GM12875 (cell line): ENCODE results near the gene FUT2.

ENCODE experiments used
- H3K4me3 ChIP-seq: one replicate; pipeline ENCODE4 v1.5.1; 2011; ENCODE audit warnings: low read depth, low read length, control low read depth
- CTCF ChIP-seq: IDR thresholded peaks from 2 replicates; pipeline ENCODE4 v1.5.1; 2011; ENCODE audit warnings: low read depth, mild to moderate bottlenecking, control low read depth, inconsistent platforms, low read length, moderate library complexity, borderline replicate concordance; ENCODE audit not compliant: insufficient read depth

FUT2 gene

GRCh38 chr19:48663667-48664066, 32.1 kb upstream of the FUT2 start:
- H3K4me3 ChIP-seq = no peak overlapping the region
- no peak for TF ChIP-seq CTCF

GRCh38 chr19:48664476-48664875, 31.3 kb upstream of the FUT2 start:
- no peak for TF ChIP-seq CTCF

GRCh38 chr19:48665786-48666185, 30.0 kb upstream of the FUT2 start:
- no peak overlapping the region for H3K4me3 ChIP-seq
- no peak for TF ChIP-seq CTCF

More at GRCh38 chr19:48664476-48664875, 31.3 kb upstream of the FUT2 start:
- no peak overlapping the region for H3K4me3 ChIP-seq

- H3K4me3 ChIP-seq = no peak overlapping the region
- TF ChIP-seq CTCF = no peak
These were observed 27.4 kb upstream of the FUT2 start for GRCh38 chr19:48668332-48668731.

- H3K4me3 ChIP-seq = no peak overlapping the region
- no peak for TF ChIP-seq CTCF
These were observed 27.0 kb upstream of the FUT2 start for GRCh38 chr19:48668761-48669160.

- TF ChIP-seq CTCF = no peak
These were observed 25.7 kb upstream of the FUT2 start for GRCh38 chr19:48669903-48670668.

More at GRCh38 chr19:48669903-48670668, 25.7 kb upstream of the FUT2 start:
- H3K4me3 ChIP-seq = no peak overlapping the region
